ENCODE data around the gene ITPK1.

The ITPK1 gene

GRCh38 chr14:93027810-93028723 lies 87.7 kb downstream of the ITPK1 start:
- Histone ChIP-seq H3K36me3 (ENCODE audit: control insufficient read depth in 5 of 5, insufficient read depth in 5 of 5, low read length in 5 of 5) (peaks cover 0 to 9% (median 6%) of the 10 kb centered on the region in 5 donors), H3K9ac (ENCODE audit: low read length in 5 of 5) (no peak overlapping the region), H3K27me3 (ENCODE audit: control insufficient read depth in 5 of 5, insufficient read depth in 4 of 5, low read length in 5 of 5) (no peaks in the 10 kb centered on the region), H3K4me3 (ENCODE audit: low read depth in 1 of 5, low read length in 5 of 5) (no peak overlapping the region), H3K27ac (ENCODE audit: low read depth, low read length) (no peak overlapping the region), H3K4me1 (ENCODE audit: control insufficient read depth in 5 of 5, insufficient read depth in 5 of 5, low read length in 5 of 5) (peaks cover 12 to 33% (median 26%) of the 10 kb centered on the region in 5 donors), H3K9me3 (ENCODE audit: control insufficient read depth in 5 of 5, low read length in 5 of 5) (no peaks in the 10 kb centered on the region)

GRCh38 chr14:93026339-93026738 lies 89.4 kb downstream of the ITPK1 start:
- Histone ChIP-seq H3K4me1 (ENCODE audit: control insufficient read depth in 5 of 5, insufficient read depth in 5 of 5, low read length in 5 of 5) (peaks cover 3 to 27% (median 18%) of the 10 kb centered on the region in 5 donors), H3K27me3 (ENCODE audit: control insufficient read depth in 5 of 5, insufficient read depth in 4 of 5, low read length in 5 of 5) (no peaks in the 10 kb centered on the region), H3K9me3 (ENCODE audit: control insufficient read depth in 5 of 5, low read length in 5 of 5) (no peaks in the 10 kb centered on the region), H3K36me3 (ENCODE audit: control insufficient read depth in 5 of 5, insufficient read depth in 5 of 5, low read length in 5 of 5) (peaks cover 0 to 9% (median 6%) of the 10 kb centered on the region in 5 donors), H3K9ac (ENCODE audit: low read length in 5 of 5) (no peak overlapping the region), H3K4me3 (ENCODE audit: low read depth in 1 of 5, low read length in 5 of 5) (no peak overlapping the region), H3K27ac (ENCODE audit: low read depth, low read length) (no peak overlapping the region)

- no peaks in the 10 kb centered on the region for H3K9me3 ChIP-seq (ENCODE audit: control insufficient read depth in 5 of 5, low read length in 5 of 5)
- no peak overlapping the region for H3K4me3 ChIP-seq (ENCODE audit: low read depth in 1 of 5, low read length in 5 of 5)
- H3K4me1 ChIP-seq (ENCODE audit: control insufficient read depth in 5 of 5, insufficient read depth in 5 of 5, low read length in 5 of 5), result peaks cover 3 to 38% (median 29%) of the 10 kb centered on the region in 5 donors
- no peaks in the 10 kb centered on the region for H3K27me3 ChIP-seq (ENCODE audit: control insufficient read depth in 5 of 5, insufficient read depth in 4 of 5, low read length in 5 of 5)
- peaks cover 0 to 8% (median 6%) of the 10 kb centered on the region in 5 donors for H3K36me3 ChIP-seq (ENCODE audit: control insufficient read depth in 5 of 5, insufficient read depth in 5 of 5, low read length in 5 of 5)
- no peak overlapping the region for H3K27ac ChIP-seq (ENCODE audit: low read depth, low read length)
- H3K9ac ChIP-seq (ENCODE audit: low read length in 5 of 5), result no peak overlapping the region
Measured at GRCh38 chr14:93025055-93025454, 90.7 kb downstream of the ITPK1 start.

- H3K27ac ChIP-seq (ENCODE audit: low read depth, low read length), result no peak overlapping the region
- H3K9ac ChIP-seq (ENCODE audit: low read length in 5 of 5), result no peak overlapping the region
- H3K4me1 ChIP-seq (ENCODE audit: control insufficient read depth in 5 of 5, insufficient read depth in 5 of 5, low read length in 5 of 5), result peaks cover 5 to 42% (median 32%) of the 10 kb centered on the region in 5 donors
- H3K27me3 ChIP-seq (ENCODE audit: control insufficient read depth in 5 of 5, insufficient read depth in 4 of 5, low read length in 5 of 5), result no peaks in the 10 kb centered on the region
- H3K9me3 ChIP-seq (ENCODE audit: control insufficient read depth in 5 of 5, low read length in 5 of 5), result no peaks in the 10 kb centered on the region
- no peak overlapping the region for H3K4me3 ChIP-seq (ENCODE audit: low read depth in 1 of 5, low read length in 5 of 5)
- H3K36me3 ChIP-seq (ENCODE audit: control insufficient read depth in 5 of 5, insufficient read depth in 5 of 5, low read length in 5 of 5), result peaks cover 0 to 8% (median 6%) of the 10 kb centered on the region in 5 donors
Measured at GRCh38 chr14:93024493-93024892, 91.2 kb downstream of the ITPK1 start.

GRCh38 chr14:93023802-93024434 lies 91.8 kb downstream of the ITPK1 start:
- Histone ChIP-seq H3K27ac (ENCODE audit: low read depth, low read length) (no peak overlapping the region), H3K4me1 (ENCODE audit: control insufficient read depth in 5 of 5, insufficient read depth in 5 of 5, low read length in 5 of 5) (peaks cover 5 to 41% (median 32%) of the 10 kb centered on the region in 5 donors), H3K4me3 (ENCODE audit: low read depth in 1 of 5, low read length in 5 of 5) (no peak overlapping the region), H3K27me3 (ENCODE audit: control insufficient read depth in 5 of 5, insufficient read depth in 4 of 5, low read length in 5 of 5) (no peaks in the 10 kb centered on the region), H3K9ac (ENCODE audit: low read length in 5 of 5) (no peak overlapping the region), H3K36me3 (ENCODE audit: control insufficient read depth in 5 of 5, insufficient read depth in 5 of 5, low read length in 5 of 5) (peaks cover 0 to 8% (median 6%) of the 10 kb centered on the region in 5 donors), H3K9me3 (ENCODE audit: control insufficient read depth in 5 of 5, low read length in 5 of 5) (no peaks in the 10 kb centered on the region)

- Histone ChIP-seq H3K9ac (ENCODE audit: low read length in 5 of 5) (no peak overlapping the region), H3K36me3 (ENCODE audit: control insufficient read depth in 5 of 5, insufficient read depth in 5 of 5, low read length in 5 of 5) (peaks cover 0 to 8% (median 6%) of the 10 kb centered on the region in 5 donors), H3K4me1 (ENCODE audit: control insufficient read depth in 5 of 5, insufficient read depth in 5 of 5, low read length in 5 of 5) (peaks cover 3 to 36% (median 31%) of the 10 kb centered on the region in 5 donors), H3K27ac (ENCODE audit: low read depth, low read length) (no peak overlapping the region), H3K4me3 (ENCODE audit: low read depth in 1 of 5, low read length in 5 of 5) (no peak overlapping the region), H3K9me3 (ENCODE audit: control insufficient read depth in 5 of 5, low read length in 5 of 5) (no peaks in the 10 kb centered on the region), H3K27me3 (ENCODE audit: control insufficient read depth in 5 of 5, insufficient read depth in 4 of 5, low read length in 5 of 5) (no peaks in the 10 kb centered on the region)
Measured at GRCh38 chr14:93023039-93023438, 92.7 kb downstream of the ITPK1 start.

- peak overlapping the region in 1 of 5 donors; percentile 38 for H3K9ac ChIP-seq (ENCODE audit: low read length in 5 of 5)
- H3K4me3 ChIP-seq (ENCODE audit: low read depth in 1 of 5, low read length in 5 of 5), result no peak overlapping the region
- H3K36me3 ChIP-seq (ENCODE audit: control insufficient read depth in 5 of 5, insufficient read depth in 5 of 5, low read length in 5 of 5), result peaks cover 0 to 22% (median 19%) of the 10 kb centered on the region in 5 donors
- H3K9me3 ChIP-seq (ENCODE audit: control insufficient read depth in 5 of 5, low read length in 5 of 5), result no peaks in the 10 kb centered on the region
- no peak overlapping the region for H3K27ac ChIP-seq (ENCODE audit: low read depth, low read length)
- H3K4me1 ChIP-seq (ENCODE audit: control insufficient read depth in 5 of 5, insufficient read depth in 5 of 5, low read length in 5 of 5), result peaks cover 2 to 40% (median 38%) of the 10 kb centered on the region in 5 donors
- no peaks in the 10 kb centered on the region for H3K27me3 ChIP-seq (ENCODE audit: control insufficient read depth in 5 of 5, insufficient read depth in 4 of 5, low read length in 5 of 5)
Measured at GRCh38 chr14:93019970-93020369, 95.8 kb downstream of the ITPK1 start.

GRCh38 chr14:93019367-93019843 lies 96.3 kb downstream of the ITPK1 start:
- H3K27me3 ChIP-seq (ENCODE audit: control insufficient read depth in 5 of 5, insufficient read depth in 4 of 5, low read length in 5 of 5), result no peaks in the 10 kb centered on the region
- H3K9ac ChIP-seq (ENCODE audit: low read length in 5 of 5), result no peak overlapping the region
- no peak overlapping the region for H3K4me3 ChIP-seq (ENCODE audit: low read depth in 1 of 5, low read length in 5 of 5)
- H3K36me3 ChIP-seq (ENCODE audit: control insufficient read depth in 5 of 5, insufficient read depth in 5 of 5, low read length in 5 of 5), result peaks cover 0 to 28% (median 24%) of the 10 kb centered on the region in 5 donors
- no peak overlapping the region for H3K27ac ChIP-seq (ENCODE audit: low read depth, low read length)
- no peaks in the 10 kb centered on the region for H3K9me3 ChIP-seq (ENCODE audit: control insufficient read depth in 5 of 5, low read length in 5 of 5)
- peaks cover 2 to 42% (median 39%) of the 10 kb centered on the region in 5 donors for H3K4me1 ChIP-seq (ENCODE audit: control insufficient read depth in 5 of 5, insufficient read depth in 5 of 5, low read length in 5 of 5)

GRCh38 chr14:93018366-93018765 lies 97.4 kb downstream of the ITPK1 start:
- Histone ChIP-seq H3K4me1 (ENCODE audit: control insufficient read depth in 5 of 5, insufficient read depth in 5 of 5, low read length in 5 of 5) (peaks cover 4 to 52% (median 50%) of the 10 kb centered on the region in 5 donors), H3K4me3 (ENCODE audit: low read depth in 1 of 5, low read length in 5 of 5) (no peak overlapping the region), H3K27ac (ENCODE audit: low read depth, low read length) (no peak overlapping the region), H3K9ac (ENCODE audit: low read length in 5 of 5) (no peak overlapping the region), H3K9me3 (ENCODE audit: control insufficient read depth in 5 of 5, low read length in 5 of 5) (no peaks in the 10 kb centered on the region), H3K27me3 (ENCODE audit: control insufficient read depth in 5 of 5, insufficient read depth in 4 of 5, low read length in 5 of 5) (no peaks in the 10 kb centered on the region), H3K36me3 (ENCODE audit: control insufficient read depth in 5 of 5, insufficient read depth in 5 of 5, low read length in 5 of 5) (peaks cover 0 to 26% (median 21%) of the 10 kb centered on the region in 5 donors)

GRCh38 chr14:93017898-93018297 lies 97.8 kb downstream of the ITPK1 start:
- Histone ChIP-seq H3K4me3 (ENCODE audit: low read depth in 1 of 5, low read length in 5 of 5) (no peak overlapping the region), H3K27me3 (ENCODE audit: control insufficient read depth in 5 of 5, insufficient read depth in 4 of 5, low read length in 5 of 5) (no peaks in the 10 kb centered on the region), H3K9me3 (ENCODE audit: control insufficient read depth in 5 of 5, low read length in 5 of 5) (no peaks in the 10 kb centered on the region), H3K4me1 (ENCODE audit: control insufficient read depth in 5 of 5, insufficient read depth in 5 of 5, low read length in 5 of 5) (peaks cover 6 to 57% (median 54%) of the 10 kb centered on the region in 5 donors), H3K36me3 (ENCODE audit: control insufficient read depth in 5 of 5, insufficient read depth in 5 of 5, low read length in 5 of 5) (peaks cover 0 to 26% (median 21%) of the 10 kb centered on the region in 5 donors), H3K9ac (ENCODE audit: low read length in 5 of 5) (no peak overlapping the region), H3K27ac (ENCODE audit: low read depth, low read length) (no peak overlapping the region)

Data from subcutaneous abdominal adipose tissue (tissue), 5 donors.